HL-60 (cell line): ENCODE measurements around the gene PRKAG2.

Source experiments
- GABPA ChIP-seq: IDR thresholded peaks from 2 replicates; pipeline ENCODE4 v1.6.1; 2012; ENCODE audit warnings: low read depth
- POLR2AphosphoS5 ChIP-seq: IDR thresholded peaks from 2 replicates; pipeline ENCODE4 v1.6.1; 2012; ENCODE audit warnings: low read depth
- REST ChIP-seq: IDR thresholded peaks from 2 replicates; pipeline ENCODE4 v1.6.1; 2012; ENCODE audit warnings: low read depth; ENCODE audit not compliant: insufficient replicate concordance
- SPI1 ChIP-seq: IDR thresholded peaks from 2 replicates; pipeline ENCODE4 v1.6.1; 2012; ENCODE audit warnings: low read depth, mild to moderate bottlenecking, borderline replicate concordance
- TF ChIP-seq, protein P1 (sequence below): IDR thresholded peaks from one replicate; pipeline ENCODE4 v1.5.1; 2011; ENCODE audit warnings: low read length, control low read depth, inconsistent platforms; ENCODE audit not compliant: insufficient read depth

GRCh38 chr7:151891753-151892152 is 14.8 kb upstream of the PRKAG2 start:
- TF ChIP-seq, protein P1, sequence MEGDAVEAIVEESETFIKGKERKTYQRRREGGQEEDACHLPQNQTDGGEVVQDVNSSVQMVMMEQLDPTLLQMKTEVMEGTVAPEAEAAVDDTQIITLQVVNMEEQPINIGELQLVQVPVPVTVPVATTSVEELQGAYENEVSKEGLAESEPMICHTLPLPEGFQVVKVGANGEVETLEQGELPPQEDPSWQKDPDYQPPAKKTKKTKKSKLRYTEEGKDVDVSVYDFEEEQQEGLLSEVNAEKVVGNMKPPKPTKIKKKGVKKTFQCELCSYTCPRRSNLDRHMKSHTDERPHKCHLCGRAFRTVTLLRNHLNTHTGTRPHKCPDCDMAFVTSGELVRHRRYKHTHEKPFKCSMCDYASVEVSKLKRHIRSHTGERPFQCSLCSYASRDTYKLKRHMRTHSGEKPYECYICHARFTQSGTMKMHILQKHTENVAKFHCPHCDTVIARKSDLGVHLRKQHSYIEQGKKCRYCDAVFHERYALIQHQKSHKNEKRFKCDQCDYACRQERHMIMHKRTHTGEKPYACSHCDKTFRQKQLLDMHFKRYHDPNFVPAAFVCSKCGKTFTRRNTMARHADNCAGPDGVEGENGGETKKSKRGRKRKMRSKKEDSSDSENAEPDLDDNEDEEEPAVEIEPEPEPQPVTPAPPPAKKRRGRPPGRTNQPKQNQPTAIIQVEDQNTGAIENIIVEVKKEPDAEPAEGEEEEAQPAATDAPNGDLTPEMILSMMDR: no peak
- TF ChIP-seq REST (no peak), GABPA (no peak), POLR2AphosphoS5 (no peak), SPI1 (no peak)
